CD4-positive, alpha-beta T cell (primary cell): ENCODE data around the gene UBQLN4. TPM values are rescaled to one million over a fixed set of nuclear protein-coding genes. Genes with fewer than 3 reads are reported as not detected.

ENCODE experiments used
- ATAC-seq: fragments of 200-7000 bp; cut with Tn5 transposase; one replicate; pipeline ENCODE4 v1.10.0; 2022; ENCODE audit warnings: mild to moderate bottlenecking; ENCODE audit not compliant: poor library complexity
- CTCF ChIA-PET: fragments of 350-600 bp; sonication (Branson Sonifier 250); formaldehyde crosslinking; loops from one replicate; lab custom pipeline; 2021; ENCODE audit warnings: antibody characterized with exemption, inconsistent platforms; lab: Charles Lee
- POLR2A ChIA-PET: fragments of 350-600 bp; sonication (Branson Sonifier 250); formaldehyde crosslinking; loops from one replicate; lab custom pipeline; 2021; ENCODE audit warnings: antibody characterized with exemption, inconsistent platforms; lab: Charles Lee
- DNase-seq, 14 experiments: peaks; one replicate each; pipeline ENCODE4 v3.0.0-alpha.2; 2013 to 2020; ENCODE audit warnings: mixed read lengths in 2 of 14
- H3K27ac ChIP-seq, 2 donors: one replicate each; pipeline versions ENCODE4 v1.5.1 to v1.7.0; 2013; ENCODE audit warnings: low read length in 2 of 2, low read depth in 1 of 2, mild to moderate bottlenecking in 1 of 2
- H3K27me3 ChIP-seq, 2 experiments: 1 replicate in 1 of 2; 2 replicates in 1 of 2; pipeline versions ENCODE4 v1.6.1 to v1.7.0; 2013; ENCODE audit warnings: low read length in 2 of 2, control low read depth in 1 of 2, mild to moderate bottlenecking in 1 of 2, moderate library complexity in 1 of 2; ENCODE audit not compliant: insufficient read depth in 2 of 2, control insufficient read depth in 1 of 2
- H3K36me3 ChIP-seq: one replicate; pipeline ENCODE4 v1.6.1; 2013; ENCODE audit warnings: low read length, control low read depth; ENCODE audit not compliant: insufficient read depth
- H3K4me1 ChIP-seq: one replicate; pipeline ENCODE4 v1.6.1; 2013; ENCODE audit warnings: low read length, control low read depth; ENCODE audit not compliant: insufficient read depth
- H3K4me3 ChIP-seq: one replicate; pipeline ENCODE4 v1.5.1; 2013; ENCODE audit warnings: mild to moderate bottlenecking, low read length, moderate library complexity
- H3K9me3 ChIP-seq, 2 experiments: 1 replicate in 1 of 2; 2 replicates in 1 of 2; pipeline versions ENCODE4 v1.6.1 to v1.7.0; 2013; ENCODE audit warnings: low read length in 2 of 2, mild to moderate bottlenecking in 2 of 2, control low read depth in 1 of 2, moderate library complexity in 1 of 2; ENCODE audit not compliant: control insufficient read depth in 1 of 2, insufficient read depth in 1 of 2
- H3K27ac Mint-ChIP-seq: one replicate; pipeline ENCODE4 v1.8.0; 2020; ENCODE audit warnings: mixed read lengths
- H3K27me3 Mint-ChIP-seq: one replicate; pipeline ENCODE4 v1.8.0; 2021; ENCODE audit warnings: mixed read lengths
- H3K36me3 Mint-ChIP-seq: one replicate; pipeline ENCODE4 v1.8.0; 2021; ENCODE audit warnings: low read depth, mixed read lengths
- H3K4me1 Mint-ChIP-seq: one replicate; pipeline ENCODE4 v1.8.0; 2021; ENCODE audit warnings: low read depth, mixed read lengths
- H3K4me3 Mint-ChIP-seq: one replicate; pipeline ENCODE4 v1.8.0; 2020; ENCODE audit warnings: mild to moderate bottlenecking, mixed read lengths
- H3K9me3 Mint-ChIP-seq: one replicate; pipeline ENCODE4 v1.8.0; 2020; ENCODE audit warnings: mixed read lengths
- intact Hi-C, 2 experiments: fragments of 100-400 bp; cut with DNase I in 1 of 2; cut with micrococcal nuclease in 1 of 2; formaldehyde crosslinking; loops; one replicate each; pipeline versions ENCODE4 v1.15.1 to v1.9.0; 2023 to 2025; cut with DNase I, micrococcal nuclease
- total RNA-seq, 174 experiments: library from RNA in 2 of 174; stranded (reverse) in 2 of 174; gene quantifications; one replicate each; pipeline ENCODE4 v1.2.3 and lab custom pipeline; 2021 to 2026
- TF ChIP-seq, protein P1 (sequence below): fragments of 200-600 bp; IDR thresholded peaks from one replicate; pipeline ENCODE4 v1.8.0; 2022; ENCODE audit warnings: antibody characterized with exemption, mild to moderate bottlenecking

The UBQLN4 gene
- total RNA-seq, 2 experiments from 2014 or later = 10.6 to 11.9 TPM

DNA sequence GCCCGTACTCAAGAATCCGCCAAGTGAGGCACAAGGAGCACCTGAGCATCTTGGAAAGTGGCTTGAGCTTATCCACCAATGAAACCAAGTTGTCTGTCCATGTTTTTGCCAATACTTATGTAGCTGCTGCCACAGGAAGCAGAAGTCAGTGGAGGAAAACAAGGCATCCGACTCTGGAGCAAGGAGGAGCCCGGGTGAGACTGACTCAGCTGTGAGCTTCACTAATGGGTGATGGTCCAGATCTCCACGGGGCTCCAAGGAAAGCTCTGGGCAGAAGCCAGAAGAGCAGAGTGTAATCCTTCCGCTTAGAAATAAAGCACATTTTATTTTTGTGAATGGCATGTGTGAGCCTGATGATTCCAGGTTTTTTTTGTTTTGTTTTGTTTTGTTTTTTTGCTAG is 20.6 kb downstream of the UBQLN4 start:
- H3K36me3 Mint-ChIP-seq = peaks cover 17% of the 10 kb centered on the region
- ATAC-seq (no peak), DNase-seq (no peak)
- H3K4me1 Mint-ChIP-seq = no peaks in the 10 kb centered on the region
- no peaks in the 10 kb centered on the region for H3K9me3 Mint-ChIP-seq
- H3K4me3 Mint-ChIP-seq = no peak overlapping the region
- Histone ChIP-seq H3K27ac (no peak overlapping the region), H3K4me3 (no peak overlapping the region), H3K4me1 (no peaks in the 10 kb centered on the region), H3K36me3 (no peaks in the 10 kb centered on the region), H3K27me3 (no peaks in the 10 kb centered on the region), H3K9me3 (no peaks in the 10 kb centered on the region)
- ChIA-PET CTCF (no interaction called here), POLR2A (no interaction called here)
- no peak overlapping the region for H3K27ac Mint-ChIP-seq
- intact Hi-C loops = no loop called here
- H3K27me3 Mint-ChIP-seq = no peaks in the 10 kb centered on the region
- TF ChIP-seq, protein P1, sequence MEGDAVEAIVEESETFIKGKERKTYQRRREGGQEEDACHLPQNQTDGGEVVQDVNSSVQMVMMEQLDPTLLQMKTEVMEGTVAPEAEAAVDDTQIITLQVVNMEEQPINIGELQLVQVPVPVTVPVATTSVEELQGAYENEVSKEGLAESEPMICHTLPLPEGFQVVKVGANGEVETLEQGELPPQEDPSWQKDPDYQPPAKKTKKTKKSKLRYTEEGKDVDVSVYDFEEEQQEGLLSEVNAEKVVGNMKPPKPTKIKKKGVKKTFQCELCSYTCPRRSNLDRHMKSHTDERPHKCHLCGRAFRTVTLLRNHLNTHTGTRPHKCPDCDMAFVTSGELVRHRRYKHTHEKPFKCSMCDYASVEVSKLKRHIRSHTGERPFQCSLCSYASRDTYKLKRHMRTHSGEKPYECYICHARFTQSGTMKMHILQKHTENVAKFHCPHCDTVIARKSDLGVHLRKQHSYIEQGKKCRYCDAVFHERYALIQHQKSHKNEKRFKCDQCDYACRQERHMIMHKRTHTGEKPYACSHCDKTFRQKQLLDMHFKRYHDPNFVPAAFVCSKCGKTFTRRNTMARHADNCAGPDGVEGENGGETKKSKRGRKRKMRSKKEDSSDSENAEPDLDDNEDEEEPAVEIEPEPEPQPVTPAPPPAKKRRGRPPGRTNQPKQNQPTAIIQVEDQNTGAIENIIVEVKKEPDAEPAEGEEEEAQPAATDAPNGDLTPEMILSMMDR = no peak

DNA sequence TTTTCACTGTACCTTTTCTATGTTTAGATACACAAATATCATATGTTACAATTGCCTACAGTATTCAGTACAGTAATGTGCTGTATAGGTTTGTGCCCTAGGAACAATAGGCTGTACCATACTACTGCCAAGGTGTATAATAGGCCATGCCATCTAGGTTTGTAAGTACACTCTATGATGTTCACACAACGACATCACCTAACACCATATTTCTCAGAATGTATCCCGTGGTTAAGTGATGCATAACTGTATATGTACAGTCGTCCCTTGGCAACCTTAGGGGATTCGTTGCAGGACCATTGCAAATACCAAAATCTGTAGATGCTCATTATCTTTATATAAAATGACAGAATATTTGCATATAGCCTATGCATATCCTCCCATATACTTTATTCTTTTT is 27.0 kb downstream of the UBQLN4 start:
- Histone ChIP-seq H3K9me3 (no peaks in the 10 kb centered on the region), H3K27ac (no peak overlapping the region), H3K36me3 (no peaks in the 10 kb centered on the region), H3K27me3 (no peaks in the 10 kb centered on the region), H3K4me3 (no peak overlapping the region), H3K4me1 (peaks cover 5% of the 10 kb centered on the region)
- ChIA-PET CTCF (interaction anchor here (0.7 to 1.2 kb wide), 2 partner anchors 27 to 40 kb away, joined by 4 to 5 read pairs; partner anchors contain the start of gene UBQLN4), POLR2A (no interaction called here)
- H3K36me3 Mint-ChIP-seq = no peaks in the 10 kb centered on the region
- ATAC-seq = no peak
- no peak overlapping the region for H3K4me3 Mint-ChIP-seq
- no peak for DNase-seq
- H3K27ac Mint-ChIP-seq = no peak overlapping the region
- TF ChIP-seq, protein P1 = no peak
- intact Hi-C loops = no loop called here
- peaks cover 5% of the 10 kb centered on the region for H3K27me3 Mint-ChIP-seq
- H3K9me3 Mint-ChIP-seq = no peaks in the 10 kb centered on the region
- peaks cover 9% of the 10 kb centered on the region for H3K4me1 Mint-ChIP-seq

DNA sequence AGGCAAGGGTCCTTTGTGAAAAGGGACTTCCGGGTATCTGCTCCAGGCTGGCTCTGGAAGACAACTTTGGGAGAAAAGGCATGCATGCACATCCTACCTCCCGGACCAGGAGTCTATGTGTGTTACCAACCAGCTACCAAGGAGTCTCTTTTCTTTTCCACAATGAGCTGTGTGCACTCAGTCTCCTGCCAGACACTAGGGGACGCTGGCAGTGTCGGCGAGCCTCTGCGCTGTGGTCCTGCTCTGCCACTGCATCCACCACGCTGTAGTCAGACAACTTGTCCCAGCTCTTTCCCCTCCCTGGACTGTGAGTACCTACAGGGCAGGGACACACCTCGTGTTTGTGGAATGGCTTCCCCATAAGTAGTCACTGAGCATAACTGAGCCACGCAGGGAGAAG is 27.7 kb downstream of the UBQLN4 start:
- Mint-ChIP-seq H3K4me1 (peaks cover 12% of the 10 kb centered on the region), H3K36me3 (peaks cover 2% of the 10 kb centered on the region), H3K9me3 (no peaks in the 10 kb centered on the region), H3K27ac (no peak overlapping the region), H3K27me3 (peaks cover 5% of the 10 kb centered on the region), H3K4me3 (no peak overlapping the region)
- POLR2A ChIA-PET = no interaction called here
- ATAC-seq (peak; percentile 79), DNase-seq (peak in 8 of 14 experiments; percentile 3 to 68 (median 22))
- Histone ChIP-seq H3K27me3 (no peaks in the 10 kb centered on the region), H3K27ac (no peak overlapping the region), H3K9me3 (no peaks in the 10 kb centered on the region), H3K4me1 (peaks cover 9% of the 10 kb centered on the region), H3K36me3 (no peaks in the 10 kb centered on the region), H3K4me3 (no peak overlapping the region)
- intact Hi-C loops = no loop called here
- CTCF ChIA-PET = interaction anchor here (0.7 to 1.2 kb wide), 3 partner anchors 28 to 109 kb away, joined by 3 to 5 read pairs (median 4); partner anchors contain the start of gene UBQLN4
- TF ChIP-seq, protein P1 = no peak
